DOHH2 (cell line): ENCODE measurements around the gene HSPA6.

ENCODE experiments used
- H3F3A ChIP-seq: fragments of 200-600 bp; sonication (generic), shearing (Covaris generic); 2 replicates; pipeline ENCODE4 v1.6.0; 2016; ENCODE audit warnings: antibody characterized with exemption, mild to moderate bottlenecking; ENCODE audit not compliant: control insufficient read depth, insufficient read depth
- H3K27ac ChIP-seq: fragments of 200-600 bp; sonication (generic); 2 replicates; pipeline ENCODE4 v1.5.1; 2014; ENCODE audit warnings: low read depth, mild to moderate bottlenecking, low read length, moderate library complexity
- H3K27me3 ChIP-seq: fragments of 200-600 bp; sonication (generic); 2 replicates; pipeline ENCODE4 v1.6.1; 2014; ENCODE audit warnings: mild to moderate bottlenecking, low read length, mixed read lengths; ENCODE audit not compliant: control insufficient read depth
- H3K36me3 ChIP-seq: fragments of 200-600 bp; sonication (generic); 2 replicates; pipeline ENCODE4 v1.6.1; 2014; ENCODE audit warnings: mild to moderate bottlenecking, low read length, moderate library complexity, mixed read lengths; ENCODE audit not compliant: control insufficient read depth
- H3K4me1 ChIP-seq: fragments of 200-600 bp; sonication (generic); 2 replicates; pipeline ENCODE4 v1.6.1; 2014; ENCODE audit warnings: mild to moderate bottlenecking, low read length, mixed read lengths; ENCODE audit not compliant: control insufficient read depth
- H3K4me2 ChIP-seq: fragments of 200-600 bp; sonication (generic); 2 replicates; pipeline ENCODE4 v1.6.0; 2014; ENCODE audit warnings: mild to moderate bottlenecking, low read length, moderate library complexity
- H3K4me3 ChIP-seq: fragments of 200-600 bp; sonication (generic); 2 replicates; pipeline ENCODE4 v1.5.1; 2014; ENCODE audit warnings: mild to moderate bottlenecking, low read length, mixed read lengths
- H3K79me2 ChIP-seq: fragments of 200-600 bp; sonication (generic); 2 replicates; pipeline ENCODE4 v1.6.1; 2014; ENCODE audit warnings: mild to moderate bottlenecking, low read length, mixed read lengths; ENCODE audit not compliant: control insufficient read depth
- H3K9me2 ChIP-seq: fragments of 200-600 bp; sonication (generic); replicated peaks from 2 replicates; pipeline ENCODE4 v1.6.1; 2014; ENCODE audit warnings: mild to moderate bottlenecking, low read length, mixed read lengths; ENCODE audit not compliant: control insufficient read depth
- H3K9me3 ChIP-seq: fragments of 200-600 bp; sonication (generic); 2 replicates; pipeline ENCODE4 v1.6.1; 2014; ENCODE audit warnings: antibody characterized with exemption, low read length, mixed read lengths; ENCODE audit not compliant: control insufficient read depth, insufficient read depth
- H4K20me1 ChIP-seq: fragments of 200-600 bp; sonication (generic); 2 replicates; pipeline ENCODE4 v1.6.0; 2014; ENCODE audit warnings: low read depth, mild to moderate bottlenecking, antibody characterized with exemption, low read length, moderate library complexity; ENCODE audit not compliant: control insufficient read depth, insufficient read depth
- CTCF ChIP-seq: fragments of 200-600 bp; sonication (generic); IDR thresholded peaks from one replicate; pipeline ENCODE4 v1.5.1; 2014; ENCODE audit warnings: antibody characterized with exemption, mild to moderate bottlenecking, low read depth, low read length; ENCODE audit not compliant: poor library complexity, severe bottlenecking
- EZH2phosphoT487 ChIP-seq: fragments of 200-600 bp; sonication (generic); IDR thresholded peaks from 2 replicates; pipeline ENCODE4 v1.6.1; 2017; ENCODE audit warnings: borderline replicate concordance, mild to moderate bottlenecking, antibody characterized with exemption, low read length, moderate library complexity, mixed read lengths

Gene HSPA6

GRCh38 chr1:161503394-161503748 is 21.0 kb upstream of the HSPA6 start:
- H3K4me1 ChIP-seq, result peaks cover 22% of the 10 kb centered on the region
- H3K27me3 ChIP-seq, result peaks cover 14% of the 10 kb centered on the region
- no peak overlapping the region for H3K4me3 ChIP-seq
- H4K20me1 ChIP-seq, result no peaks in the 10 kb centered on the region
- no peak overlapping the region for H3K4me2 ChIP-seq
- H3K79me2 ChIP-seq, result no peaks in the 10 kb centered on the region
- no peak overlapping the region for H3K27ac ChIP-seq
- H3K9me2 ChIP-seq, result no peaks in the 10 kb centered on the region
- no peaks in the 10 kb centered on the region for H3F3A ChIP-seq
- H3K36me3 ChIP-seq, result no peaks in the 10 kb centered on the region
- TF ChIP-seq CTCF, result no peak
- TF ChIP-seq EZH2phosphoT487, result no peak
- H3K9me3 ChIP-seq, result no peaks in the 10 kb centered on the region

- no peak overlapping the region for H3K27ac ChIP-seq
- no peak for TF ChIP-seq EZH2phosphoT487
- TF ChIP-seq CTCF, result no peak
- H3K9me2 ChIP-seq, result no peaks in the 10 kb centered on the region
- no peaks in the 10 kb centered on the region for H3K79me2 ChIP-seq
- peaks cover 16% of the 10 kb centered on the region for H3K4me1 ChIP-seq
- H3F3A ChIP-seq, result no peaks in the 10 kb centered on the region
- H4K20me1 ChIP-seq, result no peaks in the 10 kb centered on the region
- H3K36me3 ChIP-seq, result no peaks in the 10 kb centered on the region
- peaks cover 9% of the 10 kb centered on the region for H3K27me3 ChIP-seq
- H3K4me2 ChIP-seq, result peak overlapping the region; percentile 46
- H3K4me3 ChIP-seq, result peak overlapping the region; percentile 29
- no peaks in the 10 kb centered on the region for H3K9me3 ChIP-seq
Measured at GRCh38 chr1:161505686-161506085, 18.7 kb upstream of the HSPA6 start.

- no peak overlapping the region for H3K27ac ChIP-seq
- H3F3A ChIP-seq, result no peaks in the 10 kb centered on the region
- no peaks in the 10 kb centered on the region for H3K9me2 ChIP-seq
- H3K4me2 ChIP-seq, result no peak overlapping the region
- TF ChIP-seq EZH2phosphoT487 (no peak), CTCF (no peak)
- peaks cover 16% of the 10 kb centered on the region for H3K4me1 ChIP-seq
- no peaks in the 10 kb centered on the region for H3K79me2 ChIP-seq
- no peak overlapping the region for H3K4me3 ChIP-seq
- no peaks in the 10 kb centered on the region for H3K36me3 ChIP-seq
- peaks cover 4% of the 10 kb centered on the region for H3K27me3 ChIP-seq
- H3K9me3 ChIP-seq, result no peaks in the 10 kb centered on the region
- H4K20me1 ChIP-seq, result no peaks in the 10 kb centered on the region
Measured at GRCh38 chr1:161506336-161507223, 17.8 kb upstream of the HSPA6 start.
